ENCODE results near the gene GRM7.

GRM7 gene

DNA sequence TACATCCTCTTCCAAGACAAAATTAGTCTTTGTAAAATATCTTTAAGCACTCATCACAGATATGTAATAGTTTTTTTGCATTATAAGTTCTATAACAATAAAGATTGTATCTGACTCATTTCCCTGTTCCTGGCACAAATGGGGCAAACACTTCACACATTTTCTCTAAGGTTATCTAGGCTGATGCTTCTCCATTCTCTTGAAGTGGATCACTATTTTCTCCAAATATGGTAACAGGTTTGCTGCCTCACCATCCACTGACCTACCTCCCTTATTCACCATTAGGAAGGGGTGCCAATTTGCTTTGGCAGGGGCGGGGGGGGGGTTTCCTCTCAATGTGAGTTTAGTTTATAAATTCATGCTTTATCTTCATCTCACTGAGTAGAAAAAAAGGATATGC lies 873.0 kb downstream of the GRM7 start:
- no peak for DNase-seq (ENCODE audit: low read depth)
- no peak overlapping the region for H3K4me3 ChIP-seq (ENCODE audit: low read depth, low read length)
- no peak for TF ChIP-seq CTCF (IDR thresholded peaks at IDR 0.05; ENCODE audit: low read depth, low read length, missing control alignments)
- in situ Hi-C loops (cut with HindIII; ENCODE audit: low sequenced_read_pairs) = no loop called here

DNA sequence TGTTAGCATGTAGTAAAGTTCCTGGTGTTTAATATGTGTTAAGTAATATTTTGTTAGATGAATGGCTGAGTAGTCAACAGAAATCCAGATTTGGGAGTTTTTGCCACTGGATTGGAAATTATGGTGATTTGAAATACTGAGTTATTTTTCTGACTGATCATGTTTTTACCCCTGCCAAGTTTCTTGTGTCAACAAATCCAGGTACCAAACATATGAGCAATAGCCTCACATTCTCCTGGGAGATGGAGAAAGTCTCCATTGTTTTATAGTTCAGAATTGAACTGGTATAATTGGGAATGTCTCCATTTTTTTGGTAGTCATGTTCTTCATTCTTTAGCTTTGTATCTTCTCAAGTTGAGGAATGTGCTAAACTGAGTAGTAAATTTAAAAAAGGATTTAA lies 873.5 kb downstream of the GRM7 start:
- no peak for TF ChIP-seq CTCF (IDR thresholded peaks at IDR 0.05; ENCODE audit: low read depth, low read length, missing control alignments)
- H3K4me3 ChIP-seq (ENCODE audit: low read depth, low read length) = no peak overlapping the region
- in situ Hi-C loops (cut with HindIII; ENCODE audit: low sequenced_read_pairs) = no loop called here
- no peak for DNase-seq (ENCODE audit: low read depth)

DNA sequence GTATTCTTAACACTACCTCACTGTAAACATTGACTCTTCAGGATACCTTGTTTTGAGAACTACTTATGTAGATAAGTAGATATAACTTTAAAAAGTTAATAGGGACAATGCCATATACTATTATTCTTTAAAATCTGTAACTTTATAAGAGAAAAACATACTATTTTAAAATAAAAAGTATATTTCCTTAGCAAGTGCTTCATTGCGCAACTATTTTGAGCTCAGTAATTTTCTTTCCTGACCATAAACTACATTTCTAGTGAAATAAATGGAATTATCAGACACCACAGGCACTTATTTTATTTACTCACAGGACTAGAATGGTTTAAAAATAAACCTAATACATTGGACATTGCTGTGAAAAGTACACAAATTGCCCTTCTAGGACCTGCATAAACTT lies 876.3 kb downstream of the GRM7 start:
- in situ Hi-C loops (cut with HindIII; ENCODE audit: low sequenced_read_pairs) = no loop called here
- DNase-seq (ENCODE audit: low read depth) = no peak
- TF ChIP-seq CTCF (IDR thresholded peaks at IDR 0.05; ENCODE audit: low read depth, low read length, missing control alignments) = no peak
- no peak overlapping the region for H3K4me3 ChIP-seq (ENCODE audit: low read depth, low read length)

DNA sequence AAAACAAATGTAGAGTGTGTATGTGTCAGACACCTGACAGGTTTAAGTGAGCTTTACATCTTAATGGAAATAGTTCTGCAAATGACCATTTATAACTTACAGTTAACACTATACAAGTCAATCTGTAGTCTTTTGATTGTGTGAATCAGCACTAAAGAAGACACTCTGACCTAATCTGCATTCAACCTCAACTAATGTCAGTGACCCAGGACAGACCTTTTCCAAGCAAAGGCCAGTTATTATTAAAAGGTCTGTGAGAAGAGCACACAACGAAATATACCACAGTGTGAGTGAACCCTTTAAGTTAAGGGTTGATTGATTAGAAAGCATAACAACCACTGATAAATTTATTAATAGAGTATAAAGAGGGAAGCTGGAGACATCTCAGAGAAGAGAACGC lies 878.8 kb downstream of the GRM7 start:
- H3K4me3 ChIP-seq (ENCODE audit: low read depth, low read length) = no peak overlapping the region
- in situ Hi-C loops (cut with HindIII; ENCODE audit: low sequenced_read_pairs) = no loop called here
- no peak for TF ChIP-seq CTCF (IDR thresholded peaks at IDR 0.05; ENCODE audit: low read depth, low read length, missing control alignments)
- DNase-seq (ENCODE audit: low read depth) = no peak

GRCh38 chr3:7740458-7740857 lies 879.5 kb downstream of the GRM7 start:
- in situ Hi-C loops (cut with HindIII; ENCODE audit: low sequenced_read_pairs) = no loop called here
- DNase-seq (ENCODE audit: low read depth) = no peak
- no peak for TF ChIP-seq CTCF (IDR thresholded peaks at IDR 0.05; ENCODE audit: low read depth, low read length, missing control alignments)
- no peak overlapping the region for H3K4me3 ChIP-seq (ENCODE audit: low read depth, low read length)

- no peak overlapping the region for H3K4me3 ChIP-seq (ENCODE audit: low read depth, low read length)
- no peak for DNase-seq (ENCODE audit: low read depth)
- TF ChIP-seq CTCF (IDR thresholded peaks at IDR 0.05; ENCODE audit: low read depth, low read length, missing control alignments) = no peak
- in situ Hi-C loops (cut with HindIII; ENCODE audit: low sequenced_read_pairs) = no loop called here
These were observed 883.9 kb downstream of the GRM7 start for GRCh38 chr3:7744850-7745249.

DNA sequence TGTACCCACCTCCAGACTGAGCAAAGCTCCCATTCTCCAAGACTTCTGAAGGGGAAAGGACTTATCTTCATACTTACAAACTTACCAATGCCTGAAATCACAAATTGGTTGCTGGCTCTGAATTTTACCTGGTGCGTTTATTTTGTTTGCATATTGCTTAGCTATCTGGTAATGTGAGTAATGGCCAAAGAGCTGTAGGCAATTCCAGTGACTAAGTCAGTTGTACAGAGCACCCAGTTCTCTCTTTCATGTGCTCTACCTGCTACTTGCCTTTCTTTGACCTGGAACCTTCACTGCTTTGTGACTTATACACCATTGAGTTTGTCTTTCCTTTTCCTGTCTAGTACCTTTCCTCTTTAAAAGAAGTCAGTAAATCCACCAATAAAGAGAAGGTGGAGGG lies 884.8 kb downstream of the GRM7 start:
- in situ Hi-C loops (cut with HindIII; ENCODE audit: low sequenced_read_pairs) = no loop called here
- no peak for TF ChIP-seq CTCF (IDR thresholded peaks at IDR 0.05; ENCODE audit: low read depth, low read length, missing control alignments)
- no peak overlapping the region for H3K4me3 ChIP-seq (ENCODE audit: low read depth, low read length)
- no peak for DNase-seq (ENCODE audit: low read depth)
